Thoracic aorta (tissue), 2 donors: ENCODE measurements around the gene EME2. TPM values are rescaled to one million over a fixed set of nuclear protein-coding genes. Genes with fewer than 3 reads are reported as not detected.

Experiments used
- ATAC-seq: fragments of 150-250 bp; one replicate; pipeline ENCODE4 v1.8.0; 2017; ENCODE audit warnings: low read depth; ENCODE audit not compliant: insufficient number of reproducible peaks, low FRiP score
- DNase-seq: peaks from one replicate; pipeline ENCODE4 v3.0.0-alpha.2; 2020; ENCODE audit warnings: low spot score
- H3K27ac ChIP-seq, 2 donors: fragments of 200-600 bp; sonication (generic); 1 replicate in 1 of 2; 2 replicates in 1 of 2; pipeline ENCODE4 v1.5.1; 2016; ENCODE audit warnings: mild to moderate bottlenecking in 2 of 2, moderate library complexity in 2 of 2
- H3K27me3 ChIP-seq: fragments of 200-600 bp; sonication (generic); replicated peaks from 2 replicates; pipeline ENCODE4 v1.6.0; 2016; ENCODE audit warnings: mild to moderate bottlenecking; ENCODE audit not compliant: insufficient read depth
- H3K36me3 ChIP-seq: fragments of 200-600 bp; sonication (generic); one replicate; pipeline ENCODE4 v1.5.1; 2016
- H3K4me1 ChIP-seq, 2 donors: fragments of 200-600 bp; sonication (generic); 1 replicate in 1 of 2; 2 replicates in 1 of 2; pipeline versions ENCODE4 v1.5.1 to v1.6.0; 2016; ENCODE audit warnings: low read depth in 2 of 2, mild to moderate bottlenecking in 1 of 2; ENCODE audit not compliant: control insufficient read depth in 1 of 2
- H3K4me3 ChIP-seq: fragments of 200-600 bp; sonication (generic); 2 replicates; pipeline ENCODE4 v1.5.1; 2016; ENCODE audit warnings: mild to moderate bottlenecking
- H3K9me3 ChIP-seq: fragments of 200-600 bp; sonication (generic); 2 replicates; pipeline ENCODE4 v1.5.1; 2016
- total RNA-seq, 2 donors: library from RNA; depleted of rRNA; stranded (reverse); fragments of >200 nt; gene quantifications; one replicate each; pipeline versions ENCODE4 v1.1.0 to v1.2.3, GENCODE V29; 2016
- TF ChIP-seq, protein P1 (sequence below): fragments of 200-600 bp; sonication (generic); IDR thresholded peaks from one replicate; pipeline ENCODE4 v1.5.1; 2019; ENCODE audit warnings: antibody characterized with exemption

The EME2 gene
- total RNA-seq, 2 donors from 2014 or later = 23.4 to 29.2 TPM

- H3K36me3 ChIP-seq = peaks cover 22% of the 10 kb centered on the region
- H3K27ac ChIP-seq = peak within 1 kb of the TSS; percentile 84 to 92
- TF ChIP-seq, protein P1, sequence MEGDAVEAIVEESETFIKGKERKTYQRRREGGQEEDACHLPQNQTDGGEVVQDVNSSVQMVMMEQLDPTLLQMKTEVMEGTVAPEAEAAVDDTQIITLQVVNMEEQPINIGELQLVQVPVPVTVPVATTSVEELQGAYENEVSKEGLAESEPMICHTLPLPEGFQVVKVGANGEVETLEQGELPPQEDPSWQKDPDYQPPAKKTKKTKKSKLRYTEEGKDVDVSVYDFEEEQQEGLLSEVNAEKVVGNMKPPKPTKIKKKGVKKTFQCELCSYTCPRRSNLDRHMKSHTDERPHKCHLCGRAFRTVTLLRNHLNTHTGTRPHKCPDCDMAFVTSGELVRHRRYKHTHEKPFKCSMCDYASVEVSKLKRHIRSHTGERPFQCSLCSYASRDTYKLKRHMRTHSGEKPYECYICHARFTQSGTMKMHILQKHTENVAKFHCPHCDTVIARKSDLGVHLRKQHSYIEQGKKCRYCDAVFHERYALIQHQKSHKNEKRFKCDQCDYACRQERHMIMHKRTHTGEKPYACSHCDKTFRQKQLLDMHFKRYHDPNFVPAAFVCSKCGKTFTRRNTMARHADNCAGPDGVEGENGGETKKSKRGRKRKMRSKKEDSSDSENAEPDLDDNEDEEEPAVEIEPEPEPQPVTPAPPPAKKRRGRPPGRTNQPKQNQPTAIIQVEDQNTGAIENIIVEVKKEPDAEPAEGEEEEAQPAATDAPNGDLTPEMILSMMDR = no peak
- no peaks in the 10 kb centered on the region for H3K27me3 ChIP-seq
- DNase-seq = no peak
- H3K4me3 ChIP-seq = peak within 1 kb of the TSS; percentile 95
- peaks cover 15 to 41% of the 10 kb centered on the region in 2 donors for H3K4me1 ChIP-seq
- no peaks in the 10 kb centered on the region for H3K9me3 ChIP-seq
- ATAC-seq = no peak
These were observed 1.3 kb upstream of the EME2 start, which contains the start of gene NME3 for GRCh38 chr16:1771188-1771863. Gene NME3, minus strand, starts transcription at chr16:1771543. Its CDS starts 9 bp downstream, at chr16:1771534.

DNA sequence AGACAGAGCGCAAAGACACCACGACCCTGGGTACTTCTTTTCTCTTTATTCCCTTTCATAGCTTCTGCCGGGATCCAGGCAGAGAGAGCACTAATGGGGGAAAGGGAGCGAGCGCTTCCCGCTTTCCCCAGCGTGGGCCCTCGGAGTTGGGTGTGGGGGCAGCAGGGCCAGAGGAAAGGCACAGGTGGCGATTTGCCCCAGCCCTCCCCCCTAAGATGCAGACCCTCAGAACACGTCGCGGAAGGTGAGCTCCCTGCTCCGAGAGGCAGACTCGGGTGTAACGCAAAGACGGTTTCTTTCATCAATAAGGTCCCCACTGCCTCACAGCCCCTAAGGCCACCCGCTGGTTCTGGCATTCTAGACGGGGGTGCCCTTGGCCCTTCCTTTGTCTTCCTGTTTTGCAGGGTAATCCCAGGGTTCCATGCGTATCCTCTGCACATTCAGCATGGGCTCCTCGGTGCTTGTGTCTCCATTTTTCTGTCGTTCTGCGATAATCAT, 697 bp upstream of the EME2 start:
- peak overlapping the region; percentile 84 to 92 for H3K27ac ChIP-seq
- ATAC-seq (no peak), DNase-seq (no peak)
- H3K4me3 ChIP-seq = peak overlapping the region; percentile 95
- peaks cover 28% of the 10 kb centered on the region for H3K36me3 ChIP-seq
- peaks cover 15 to 41% of the 10 kb centered on the region in 2 donors for H3K4me1 ChIP-seq
- TF ChIP-seq, protein P1 = no peak
- no peaks in the 10 kb centered on the region for H3K27me3 ChIP-seq
- H3K9me3 ChIP-seq = no peaks in the 10 kb centered on the region

DNA sequence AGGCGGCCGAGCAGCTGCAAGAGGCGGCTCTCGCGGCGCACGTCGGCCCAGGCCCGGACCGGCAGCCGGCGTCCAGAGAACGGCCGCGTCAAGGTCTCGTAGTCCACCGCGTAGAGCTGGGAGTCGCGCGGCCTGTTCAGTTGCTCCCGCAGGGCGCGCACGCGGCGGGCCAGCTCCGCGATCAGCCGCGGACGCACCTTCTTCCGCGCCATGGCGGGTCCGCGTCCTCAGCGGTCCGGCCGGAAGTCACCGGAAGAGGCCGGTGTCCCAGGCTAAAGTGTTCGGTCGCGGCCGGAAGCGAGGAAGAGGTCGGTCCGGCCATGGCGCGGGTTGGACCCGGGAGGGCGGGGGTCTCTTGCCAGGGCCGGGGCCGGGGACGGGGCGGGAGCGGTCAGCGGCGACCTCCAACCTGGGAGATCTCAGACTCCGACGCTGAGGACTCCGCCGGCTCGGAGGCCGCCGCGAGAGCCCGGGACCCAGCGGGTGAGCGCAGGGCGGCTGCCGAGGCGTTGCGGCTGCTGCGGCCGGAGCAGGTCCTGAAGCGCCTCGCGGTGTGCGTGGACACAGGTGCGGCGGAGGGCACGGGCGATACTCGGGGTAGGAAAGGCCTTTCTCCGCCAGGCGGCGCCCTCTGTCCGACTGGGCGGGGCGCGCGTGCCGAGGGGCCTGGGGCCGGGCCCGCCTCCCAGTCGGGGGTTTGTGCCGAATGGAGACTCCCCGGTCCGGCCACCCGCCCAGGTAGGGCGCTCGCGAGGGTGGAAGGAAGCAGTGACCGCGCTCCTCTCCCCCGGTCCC, 495 bp downstream of the EME2 start, which contains the start of gene MRPS34:
MRPS34 (minus strand) TSS at position 227 of the 795 bp plus-strand sequence; CDS start at position 212, 15 bp downstream.
- TF ChIP-seq, protein P1 = peak; percentile 67
- no peaks in the 10 kb centered on the region for H3K9me3 ChIP-seq
- ATAC-seq = peak; percentile 35
- H3K27ac ChIP-seq = peak within 1 kb of the TSS; percentile 84 to 92
- no peak for DNase-seq
- H3K36me3 ChIP-seq = peaks cover 30% of the 10 kb centered on the region
- H3K4me3 ChIP-seq = peak within 1 kb of the TSS; percentile 95
- H3K4me1 ChIP-seq = peaks cover 15 to 41% of the 10 kb centered on the region in 2 donors
- no peaks in the 10 kb centered on the region for H3K27me3 ChIP-seq

- TF ChIP-seq, protein P1 = no peak
- Histone ChIP-seq H3K9me3 (no peaks in the 10 kb centered on the region), H3K4me3 (peak overlapping the region; percentile 95), H3K4me1 (peaks cover 15 to 41% of the 10 kb centered on the region in 2 donors), H3K27me3 (no peaks in the 10 kb centered on the region), H3K27ac (peak overlapping the region; percentile 84 to 92), H3K36me3 (peaks cover 25% of the 10 kb centered on the region)
- DNase-seq (no peak), ATAC-seq (no peak)
These were observed 1.3 kb downstream of the EME2 start for GRCh38 chr16:1773703-1774447.
